ENCODE measurements around the gene MAP6. TPM values are rescaled to one million over a fixed set of nuclear protein-coding genes. Genes with fewer than 3 reads are reported as not detected.

The MAP6 gene
- total RNA-seq, 4 donors from 2014 or later = 10.4 to 16.3 (median 11.7) TPM

DNA sequence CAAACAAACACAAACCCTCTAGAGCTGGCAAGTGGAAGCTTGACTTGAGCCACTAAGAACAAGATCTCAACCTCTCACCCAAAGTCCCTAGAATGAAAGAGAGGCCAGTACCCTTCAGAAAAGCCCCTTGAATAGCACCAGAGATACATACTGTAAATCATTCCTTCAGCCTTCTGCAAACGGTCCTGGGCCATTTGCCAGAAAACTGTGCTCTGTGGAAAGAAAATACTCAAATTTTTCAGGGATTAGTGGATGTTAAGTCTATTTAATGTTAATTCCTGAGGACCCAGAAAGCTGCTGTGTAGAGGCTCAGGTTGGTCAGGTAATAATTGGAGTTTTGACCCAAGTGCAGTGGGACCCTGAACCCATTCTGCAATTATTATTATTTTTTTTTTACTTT lies 89.9 kb downstream of the MAP6 start:
- no peak for DNase-seq (ENCODE audit: low spot score in 2 of 2)
- no peaks in the 10 kb centered on the region for H3K27me3 ChIP-seq
- H3K36me3 ChIP-seq = peaks cover 0 to 2% (median 0%) of the 10 kb centered on the region in 3 donors
- no peak overlapping the region for H3K4me3 ChIP-seq
- H3K9me3 ChIP-seq = no peaks in the 10 kb centered on the region
- TF ChIP-seq POLR2A (IDR thresholded peaks at IDR 0.05) (no peak), EP300 (IDR thresholded peaks at IDR 0.05) (no peak)
- TF ChIP-seq, protein P1, sequence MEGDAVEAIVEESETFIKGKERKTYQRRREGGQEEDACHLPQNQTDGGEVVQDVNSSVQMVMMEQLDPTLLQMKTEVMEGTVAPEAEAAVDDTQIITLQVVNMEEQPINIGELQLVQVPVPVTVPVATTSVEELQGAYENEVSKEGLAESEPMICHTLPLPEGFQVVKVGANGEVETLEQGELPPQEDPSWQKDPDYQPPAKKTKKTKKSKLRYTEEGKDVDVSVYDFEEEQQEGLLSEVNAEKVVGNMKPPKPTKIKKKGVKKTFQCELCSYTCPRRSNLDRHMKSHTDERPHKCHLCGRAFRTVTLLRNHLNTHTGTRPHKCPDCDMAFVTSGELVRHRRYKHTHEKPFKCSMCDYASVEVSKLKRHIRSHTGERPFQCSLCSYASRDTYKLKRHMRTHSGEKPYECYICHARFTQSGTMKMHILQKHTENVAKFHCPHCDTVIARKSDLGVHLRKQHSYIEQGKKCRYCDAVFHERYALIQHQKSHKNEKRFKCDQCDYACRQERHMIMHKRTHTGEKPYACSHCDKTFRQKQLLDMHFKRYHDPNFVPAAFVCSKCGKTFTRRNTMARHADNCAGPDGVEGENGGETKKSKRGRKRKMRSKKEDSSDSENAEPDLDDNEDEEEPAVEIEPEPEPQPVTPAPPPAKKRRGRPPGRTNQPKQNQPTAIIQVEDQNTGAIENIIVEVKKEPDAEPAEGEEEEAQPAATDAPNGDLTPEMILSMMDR (IDR thresholded peaks at IDR 0.05) = no peak
- H3K4me1 ChIP-seq = peaks cover 0 to 35% (median 7%) of the 10 kb centered on the region in 4 donors
- WGBS, 2 donors = 0 to 23% methylated on average over 1 of the region's 1 CpG
- H3K27ac ChIP-seq = no peak overlapping the region

DNA sequence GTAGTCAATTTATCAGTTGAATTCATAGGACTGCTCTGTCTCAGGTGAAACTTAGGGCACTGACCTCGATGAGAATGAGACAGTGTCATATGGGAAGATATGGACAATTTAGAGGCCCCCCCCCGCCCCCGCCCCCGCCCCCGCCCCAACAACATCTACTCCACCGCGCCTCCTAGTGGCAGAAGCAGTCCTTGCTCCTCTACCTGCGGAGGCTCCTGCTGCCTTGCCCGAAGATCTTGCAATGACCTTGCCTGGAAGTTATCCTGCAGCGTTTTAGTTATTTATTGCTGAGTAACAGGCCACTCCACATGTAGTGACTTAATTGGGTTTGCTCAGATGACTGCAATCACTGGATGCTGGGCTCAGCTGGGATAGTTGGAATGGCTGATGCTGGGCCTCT lies 91.6 kb downstream of the MAP6 start:
- Histone ChIP-seq H3K27me3 (no peaks in the 10 kb centered on the region), H3K27ac (peak overlapping the region in 3 of 4 donors; percentile 54 to 84 (median 62)), H3K4me3 (no peak overlapping the region), H3K36me3 (peaks cover 0 to 20% (median 0%) of the 10 kb centered on the region in 3 donors), H3K4me1 (peaks cover 0 to 24% (median 7%) of the 10 kb centered on the region in 4 donors), H3K9me3 (no peaks in the 10 kb centered on the region)
- 15 to 26% methylated on average over 7 to 8 of the region's 10 CpGs for WGBS, 2 donors
- peak; percentile 40 to 66 for DNase-seq (ENCODE audit: low spot score in 2 of 2)
- TF ChIP-seq EP300 (IDR thresholded peaks at IDR 0.05) (no peak), POLR2A (IDR thresholded peaks at IDR 0.05) (no peak)
- TF ChIP-seq, protein P1 (IDR thresholded peaks at IDR 0.05) = peak in 4 of 5 experiments; percentile 34 to 70 (median 58)

DNA sequence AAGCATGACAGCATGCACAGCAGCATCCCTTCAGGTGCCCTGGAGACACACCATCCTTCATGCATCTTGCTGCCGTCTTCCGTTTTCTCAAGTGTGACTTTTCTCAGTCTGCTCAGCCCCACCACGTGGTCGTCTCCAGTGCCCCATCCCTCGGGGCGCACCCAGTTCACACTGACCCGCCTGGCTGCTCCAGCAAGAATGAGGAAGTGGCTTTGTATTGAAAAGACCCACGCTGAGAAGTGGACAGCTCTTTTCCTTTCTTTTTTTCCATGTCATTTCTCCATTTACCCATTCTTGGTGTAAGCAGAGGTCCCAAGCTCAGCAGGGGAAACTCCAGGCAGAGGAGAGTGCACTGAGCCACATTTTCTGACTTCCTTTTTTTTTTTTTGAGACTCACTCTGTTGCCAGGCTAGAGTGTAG lies 92.3 kb downstream of the MAP6 start:
- Histone ChIP-seq H3K4me1 (peaks cover 0 to 25% (median 7%) of the 10 kb centered on the region in 4 donors), H3K9me3 (no peaks in the 10 kb centered on the region), H3K27ac (peak overlapping the region in 3 of 4 donors; percentile 54 to 84 (median 62)), H3K4me3 (no peak overlapping the region), H3K27me3 (no peaks in the 10 kb centered on the region), H3K36me3 (peaks cover 0 to 27% (median 2%) of the 10 kb centered on the region in 3 donors)
- TF ChIP-seq POLR2A (IDR thresholded peaks at IDR 0.05) (no peak), EP300 (IDR thresholded peaks at IDR 0.05) (peak in 1 of 2 donors; percentile 46)
- TF ChIP-seq, protein P1 (IDR thresholded peaks at IDR 0.05) = no peak
- 9 to 13% methylated on average over 8 of the region's 8 CpGs for WGBS, 2 donors
- peak; percentile 35 to 36 for DNase-seq (ENCODE audit: low spot score in 2 of 2)

DNA sequence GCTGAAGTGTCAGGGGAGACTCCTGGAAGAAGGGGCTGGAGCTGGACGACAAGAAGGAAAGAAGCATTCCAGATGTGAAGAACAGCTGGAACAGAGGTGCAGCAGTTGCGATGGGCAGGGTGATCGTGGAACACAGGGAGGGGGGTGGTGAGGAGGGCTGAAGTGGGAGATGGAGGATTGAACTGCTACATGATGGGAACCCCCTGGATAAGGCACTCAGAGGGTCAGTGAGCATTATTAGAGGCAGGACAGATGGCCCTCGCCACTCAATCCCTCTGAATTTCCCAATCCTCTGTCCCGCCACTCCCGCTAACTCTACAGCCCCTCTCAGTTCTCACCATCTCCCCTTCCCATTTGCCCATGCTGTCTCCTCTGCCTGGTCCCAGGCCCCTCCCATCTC lies 92.8 kb downstream of the MAP6 start:
- H3K27ac ChIP-seq = peak overlapping the region in 3 of 4 donors; percentile 54 to 84 (median 62)
- H3K27me3 ChIP-seq = no peaks in the 10 kb centered on the region
- no peak for DNase-seq (ENCODE audit: low spot score in 2 of 2)
- H3K4me3 ChIP-seq = no peak overlapping the region
- no peaks in the 10 kb centered on the region for H3K9me3 ChIP-seq
- peaks cover 0 to 32% (median 6%) of the 10 kb centered on the region in 3 donors for H3K36me3 ChIP-seq
- H3K4me1 ChIP-seq = peaks cover 0 to 25% (median 7%) of the 10 kb centered on the region in 4 donors
- TF ChIP-seq EP300 (IDR thresholded peaks at IDR 0.05) (no peak), POLR2A (IDR thresholded peaks at IDR 0.05) (no peak)
- TF ChIP-seq, protein P1 (IDR thresholded peaks at IDR 0.05) = no peak
- 70 to 78% methylated on average over 6 of the region's 6 CpGs for WGBS, 2 donors

DNA sequence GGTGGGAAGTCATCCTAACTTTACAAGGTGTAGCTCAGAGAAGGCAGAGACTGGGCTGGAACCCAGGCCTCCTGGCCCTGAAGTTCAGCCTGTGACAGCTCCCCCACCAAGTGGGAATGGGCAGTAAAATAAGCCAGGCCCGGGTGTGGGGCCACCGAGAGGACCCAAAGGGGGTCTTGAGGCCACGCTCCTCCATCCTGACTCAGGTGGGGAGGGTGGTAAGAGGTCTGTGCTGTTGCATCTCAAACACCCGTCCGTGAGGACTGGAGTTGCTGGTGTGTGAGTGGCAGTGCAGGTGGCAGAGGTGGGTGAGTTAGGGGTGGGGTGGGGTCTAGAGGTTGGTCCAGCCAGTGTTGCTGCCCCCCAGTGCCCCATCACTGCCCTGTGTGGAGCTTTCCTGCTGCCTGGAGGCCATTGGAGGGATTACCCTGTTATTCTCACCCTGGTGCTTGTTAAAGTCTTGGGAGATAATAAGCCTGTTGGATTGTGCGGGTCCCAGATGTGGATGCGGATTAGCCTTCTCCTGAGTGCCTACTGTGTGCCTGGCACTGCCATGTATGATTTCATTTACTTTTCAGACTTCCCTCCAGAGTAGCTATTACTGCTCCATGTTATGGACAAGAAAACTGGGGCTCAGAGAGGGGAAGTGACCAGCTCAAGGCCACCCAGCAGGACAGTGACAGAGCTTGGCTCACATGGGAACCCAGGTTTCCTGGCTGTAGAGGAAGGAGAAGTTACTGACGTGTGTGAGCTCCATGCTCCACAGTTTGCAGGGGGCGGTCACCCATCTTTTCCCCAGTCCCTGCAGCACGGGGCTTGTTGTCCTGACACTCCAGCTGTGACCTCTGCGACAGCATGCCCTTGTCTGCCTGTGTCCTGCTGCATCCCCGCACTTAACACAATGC lies 93.9 kb downstream of the MAP6 start:
- peaks cover 0 to 43% (median 7%) of the 10 kb centered on the region in 3 donors for H3K36me3 ChIP-seq
- no peak for TF ChIP-seq EP300 (IDR thresholded peaks at IDR 0.05)
- TF ChIP-seq, protein P1 (IDR thresholded peaks at IDR 0.05) = peak in 1 of 5 experiments; percentile 19
- no peak overlapping the region for H3K4me3 ChIP-seq
- H3K27me3 ChIP-seq = no peaks in the 10 kb centered on the region
- 60 to 66% methylated on average over 12 of the region's 12 CpGs for WGBS, 2 donors
- no peaks in the 10 kb centered on the region for H3K9me3 ChIP-seq
- DNase-seq (ENCODE audit: low spot score in 2 of 2) = no peak
- H3K4me1 ChIP-seq = peaks cover 0 to 32% (median 7%) of the 10 kb centered on the region in 4 donors
- H3K27ac ChIP-seq = no peak overlapping the region

Data from tibial nerve (tissue), 4 donors.